K562 (cell line): ENCODE measurements around the gene OR5T2. TPM values are rescaled to one million over a fixed set of nuclear protein-coding genes. Genes with fewer than 3 reads are reported as not detected.

ENCODE experiments used
- ATAC-seq: fragments of 200-7000 bp; cut with Tn5 transposase; 3 replicates; pipeline ENCODE4 v1.9.1; 2020; ENCODE audit warnings: moderate library complexity
- BruUV-seq: library from RNA; stranded (reverse); fragments of 400-500 nt; replicated peaks from 2 replicates; lab custom pipeline; 2021; lab: Mats Ljungman, UMichigan
- CTCF ChIA-PET: fragments of 300-600 bp; formaldehyde crosslinking; extraction: SDS; loops from one replicate; lab custom pipeline; 2021; ENCODE audit warnings: low intra/inter-chr PET ratio; lab: Yijun Ruan, JAX
- POLR2A ChIA-PET: fragments of 300-600, 350-650 bp; sonication (Branson Sonifier 250); formaldehyde crosslinking; extraction: SDS; loops from one replicate; lab custom pipeline; 2021; ENCODE audit warnings: antibody characterized with exemption, inconsistent platforms; lab: Yijun Ruan, JAX
- DNase-seq, 4 experiments: peaks; one replicate each; pipeline versions ENCODE4 v3.0.0 to v3.0.0-alpha.2; 2011 to 2018; ENCODE audit warnings: low spot score in 3 of 4, mixed read lengths in 3 of 4; ENCODE audit errors: extremely low read depth in 1 of 4
- FAIRE-seq: peaks from 2 replicates; lab custom pipeline; 2011; peaks lifted over from hg19 to GRCh38; lab: Jason Lieb, UNC
- H2AFZ ChIP-seq: 2 replicates; pipeline ENCODE4 v1.6.0; 2011; ENCODE audit warnings: low read depth, low read length, control low read depth, inconsistent platforms
- H3K27ac ChIP-seq: fragments of 200-600 bp; 3 replicates; pipeline ENCODE4 v1.8.0; 2011; ENCODE audit warnings: low read depth, mild to moderate bottlenecking, control low read depth, inconsistent platforms, low read length, moderate library complexity, mixed read lengths; ENCODE audit errors: extremely low read depth
- H3K27me3 ChIP-seq, 2 experiments: fragments of 300-600 bp in 1 of 2; 2 replicates in 1 of 2; 3 replicates in 1 of 2; pipeline versions ENCODE4 v1.6.0 to v1.8.0; 2011; ENCODE audit warnings: inconsistent platforms in 2 of 2, low read length in 2 of 2, mild to moderate bottlenecking in 1 of 2, mixed read lengths in 1 of 2, moderate library complexity in 1 of 2; ENCODE audit not compliant: control insufficient read depth in 2 of 2, insufficient read depth in 2 of 2
- H3K36me3 ChIP-seq: fragments of 300-600 bp; 3 replicates; pipeline ENCODE4 v1.8.0; 2011; ENCODE audit warnings: mild to moderate bottlenecking, low read length, inconsistent platforms; ENCODE audit not compliant: control insufficient read depth, insufficient read depth
- H3K4me1 ChIP-seq, 2 experiments: fragments of 200-600 bp in 1 of 2; replicated peaks in 1 of 2; 2 replicates in 1 of 2; 3 replicates in 1 of 2; pipeline versions ENCODE4 v1.5.1 to v1.8.0; 2011; ENCODE audit warnings: inconsistent platforms in 2 of 2, low read length in 2 of 2, mild to moderate bottlenecking in 1 of 2, mixed read lengths in 1 of 2, moderate library complexity in 1 of 2; ENCODE audit not compliant: control insufficient read depth in 2 of 2, insufficient read depth in 2 of 2
- H3K4me2 ChIP-seq: 2 replicates; pipeline ENCODE4 v1.6.1; 2011; ENCODE audit warnings: low read length, control low read depth, inconsistent platforms, mixed read lengths; ENCODE audit not compliant: insufficient read depth
- H3K4me3 ChIP-seq: fragments of 200-600 bp; sonication (generic), shearing (Covaris generic); 2 replicates; pipeline ENCODE4 v1.5.1; 2016; ENCODE audit warnings: control low read depth, inconsistent platforms
- H3K79me2 ChIP-seq: fragments of 200-600 bp; 3 replicates; pipeline ENCODE4 v1.8.0; 2011; ENCODE audit warnings: low read length, inconsistent platforms; ENCODE audit not compliant: control insufficient read depth, insufficient read depth
- H3K9ac ChIP-seq, 2 experiments: 2 replicates each; pipeline versions ENCODE4 v1.6.0 to v1.6.1; 2011; ENCODE audit warnings: low read depth in 2 of 2, low read length in 2 of 2, control low read depth in 1 of 2, inconsistent platforms in 1 of 2, mild to moderate bottlenecking in 1 of 2, mixed read lengths in 1 of 2; ENCODE audit not compliant: insufficient read depth in 1 of 2
- H3K9me1 ChIP-seq: one replicate; pipeline ENCODE4 v1.6.0; 2011; ENCODE audit warnings: inconsistent platforms, mild to moderate bottlenecking, low read length, moderate library complexity; ENCODE audit not compliant: control insufficient read depth, insufficient read depth
- H3K9me3 ChIP-seq: replicated peaks from 2 replicates; pipeline ENCODE4 v1.5.1; 2011; ENCODE audit warnings: low read depth, low read length, inconsistent platforms; ENCODE audit not compliant: control insufficient read depth, insufficient read depth
- H4K20me1 ChIP-seq: replicated peaks from 2 replicates; pipeline ENCODE4 v1.6.1; 2011; ENCODE audit warnings: low read length, inconsistent platforms, mixed read lengths; ENCODE audit not compliant: control insufficient read depth, insufficient read depth
- E2F3 ChIP-seq: fragments of 250-450 bp; sonication (Bioruptor Pico); IDR thresholded peaks from 2 replicates; pipeline ENCODE4 v1.4.0; 2020; ENCODE audit warnings: mild to moderate bottlenecking
- FOXJ3 ChIP-seq: sonication (generic); formaldehyde crosslinking; IDR thresholded peaks from 2 replicates; pipeline ENCODE4 v1.4.0; 2020; ENCODE audit warnings: mild to moderate bottlenecking, missing genetic modification reagents
- KAT7 ChIP-seq: sonication (generic); formaldehyde crosslinking; IDR thresholded peaks from 2 replicates; pipeline ENCODE4 v1.8.0; 2022; ENCODE audit warnings: missing genetic modification reagents, mild to moderate bottlenecking, borderline replicate concordance
- MED1 ChIP-seq: sonication (generic); formaldehyde crosslinking; IDR thresholded peaks from 2 replicates; pipeline ENCODE4 v1.8.1; 2023; ENCODE audit warnings: missing genetic modification reagents, borderline replicate concordance
- MEIS2 ChIP-seq: fragments of 450-650 bp; IDR thresholded peaks from 2 replicates; pipeline ENCODE4 v1.6.1; 2014; ENCODE audit warnings: mild to moderate bottlenecking; ENCODE audit not compliant: partially characterized antibody
- ZNF282 ChIP-seq: sonication (generic); formaldehyde crosslinking; IDR thresholded peaks from 2 replicates; pipeline ENCODE4 v1.8.1; 2023; ENCODE audit warnings: missing genetic modification reagents
- ZNF431 ChIP-seq: sonication (generic); formaldehyde crosslinking; IDR thresholded peaks from 2 replicates; pipeline ENCODE4 v1.8.0; 2022; ENCODE audit warnings: mild to moderate bottlenecking, missing genetic modification reagents
- in situ Hi-C: fragments of 300-500 bp; cut with MboI; formaldehyde crosslinking; loops from 4 replicates; pipeline ENCODE4 v1.15.0; 2018; ENCODE audit warnings: inconsistent platforms, mixed read lengths
- intact Hi-C: fragments of 100-400 bp; cut with micrococcal nuclease; formaldehyde crosslinking; loops from 2 replicates; pipeline ENCODE4 v1.14.2; 2022
- polyA plus RNA-seq, 8 experiments: library from polyadenylated mRNA; depleted of rRNA in 4 of 8; stranded (reverse) in 5 of 8; unstranded in 3 of 8; fragments of >200 nt; fragmentation: Nextera tagmentation in 2 of 8; fragmentation: Illumina TruSeq in 1 of 8; extraction: Ambion mirVana in 2 of 8; extraction: Trizol in 1 of 8; gene quantifications; 2 replicates each; pipeline versions ENCODE4 v1.2.1 to v1.2.3, GENCODE V29; 2011 to 2014; ENCODE audit warnings: inconsistent platforms in 1 of 8, missing spikeins in 1 of 8
- total RNA-seq, 7 experiments: library from RNA; depleted of rRNA in 6 of 7; stranded (reverse); fragments of >200 nt in 6 of 7; fragmentation: Illumina TruSeq in 2 of 7; extraction: Trizol in 2 of 7; gene quantifications; 2 replicates each; pipeline versions ENCODE4 v1.2.1 to v1.2.3, GENCODE V29; 2011 to 2021; ENCODE audit warnings: low replicate concordance in 1 of 7
- TF ChIP-seq, protein P1 (sequence below): fragments of 450-650 bp; formaldehyde crosslinking; IDR thresholded peaks from 2 replicates; pipeline ENCODE4 v1.4.0; 2020; ENCODE audit warnings: mild to moderate bottlenecking, moderate library complexity

OR5T2 gene
- total and polyA plus RNA-seq, 9 of the 15 experiments (the other 6 are each of a cell fraction or from before 2014, with no cell fraction given), result not detected

GRCh38 chr11:56183459-56183858 lies 50.6 kb downstream of the OR5T2 start:
- in situ Hi-C loops (no loop called here), intact Hi-C loops (loop anchor here (10.0 kb wide), 1 partner anchor 51 kb away; the partner anchor contains the start of gene OR5T2)
- Histone ChIP-seq H3K4me1 (no peaks in the 10 kb centered on the region), H3K4me3 (no peak overlapping the region), H3K9ac (no peak overlapping the region), H3K9me1 (no peaks in the 10 kb centered on the region), H2AFZ (no peak overlapping the region), H3K27me3 (no peaks in the 10 kb centered on the region), H3K79me2 (no peaks in the 10 kb centered on the region), H3K9me3 (no peaks in the 10 kb centered on the region), H4K20me1 (no peaks in the 10 kb centered on the region), H3K4me2 (no peak overlapping the region), H3K27ac (no peak overlapping the region), H3K36me3 (no peaks in the 10 kb centered on the region)
- ATAC-seq (no peak), FAIRE-seq (no peak), DNase-seq (no peak)
- no TSS peak for BruUV-seq
- no peak for TF ChIP-seq MEIS2
- TF ChIP-seq KAT7, result no peak
- TF ChIP-seq, protein P1, sequence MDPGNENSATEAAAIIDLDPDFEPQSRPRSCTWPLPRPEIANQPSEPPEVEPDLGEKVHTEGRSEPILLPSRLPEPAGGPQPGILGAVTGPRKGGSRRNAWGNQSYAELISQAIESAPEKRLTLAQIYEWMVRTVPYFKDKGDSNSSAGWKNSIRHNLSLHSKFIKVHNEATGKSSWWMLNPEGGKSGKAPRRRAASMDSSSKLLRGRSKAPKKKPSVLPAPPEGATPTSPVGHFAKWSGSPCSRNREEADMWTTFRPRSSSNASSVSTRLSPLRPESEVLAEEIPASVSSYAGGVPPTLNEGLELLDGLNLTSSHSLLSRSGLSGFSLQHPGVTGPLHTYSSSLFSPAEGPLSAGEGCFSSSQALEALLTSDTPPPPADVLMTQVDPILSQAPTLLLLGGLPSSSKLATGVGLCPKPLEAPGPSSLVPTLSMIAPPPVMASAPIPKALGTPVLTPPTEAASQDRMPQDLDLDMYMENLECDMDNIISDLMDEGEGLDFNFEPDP, result no peak
- no peak for TF ChIP-seq ZNF282 (CRISPR knock-in tag)
- TF ChIP-seq MED1, result no peak
- no peak for TF ChIP-seq FOXJ3 (CRISPR knock-in tag)
- TF ChIP-seq E2F3 (CRISPR knock-in tag), result no peak
- no peak for TF ChIP-seq ZNF431 (CRISPR knock-in tag)
- ChIA-PET CTCF (no interaction called here), POLR2A (no interaction called here)

Other genes with a start within 250 kb of the OR5T2 start
Only the 7 nearest of the 17 such genes appear.
- gene OR8J3, start 94.1 kb downstream of the OR5T2 start, total RNA-seq (2014; rRNA removed), result not detected in 2 replicates
- gene OR8J3, start 94.1 kb downstream of the OR5T2 start, total RNA-seq (2014; rRNA removed; fragmentation: Illumina TruSeq; extraction: Trizol), result not detected in 2 replicates
- not detected in 2 replicates for gene OR8J3, start 94.1 kb downstream of the OR5T2 start, total RNA-seq (2015; rRNA removed; fragmentation: Illumina TruSeq; extraction: Trizol)
- gene OR8J3, start 94.1 kb downstream of the OR5T2 start, total RNA-seq (2021), result not detected in 2 replicates
- not detected in 2 replicates for gene OR8J3, start 94.1 kb downstream of the OR5T2 start, polyA plus RNA-seq (2011; rRNA removed)
- gene OR8J3, start 94.1 kb downstream of the OR5T2 start, polyA plus RNA-seq (2014; fragmentation: Illumina TruSeq; extraction: Trizol), result not detected in 2 replicates
- gene OR8J3, start 94.1 kb downstream of the OR5T2 start, polyA plus RNA-seq (2014; fragmentation: Nextera tagmentation; extraction: Ambion mirVana), result not detected
- gene OR8J3, start 94.1 kb downstream of the OR5T2 start, polyA plus RNA-seq (2014; rRNA removed), result not detected in 2 replicates
- gene OR8K5, start 73.9 kb downstream of the OR5T2 start, total RNA-seq (2014; rRNA removed), result not detected in 2 replicates
- gene OR8K5, start 73.9 kb downstream of the OR5T2 start, total RNA-seq (2014; rRNA removed; fragmentation: Illumina TruSeq; extraction: Trizol), result not detected in 2 replicates
- not detected in 2 replicates for gene OR8K5, start 73.9 kb downstream of the OR5T2 start, total RNA-seq (2015; rRNA removed; fragmentation: Illumina TruSeq; extraction: Trizol)
- gene OR8K5, start 73.9 kb downstream of the OR5T2 start, total RNA-seq (2021), result not detected in 2 replicates
- not detected in 2 replicates for gene OR8K5, start 73.9 kb downstream of the OR5T2 start, polyA plus RNA-seq (2011; rRNA removed)
- gene OR8K5, start 73.9 kb downstream of the OR5T2 start, polyA plus RNA-seq (2014; fragmentation: Illumina TruSeq; extraction: Trizol), result not detected in 2 replicates
- gene OR8K5, start 73.9 kb downstream of the OR5T2 start, polyA plus RNA-seq (2014; fragmentation: Nextera tagmentation; extraction: Ambion mirVana), result not detected
- not detected in 2 replicates for gene OR8K5, start 73.9 kb downstream of the OR5T2 start, polyA plus RNA-seq (2014; rRNA removed)
- not detected in 2 replicates for gene OR5J2, start 57.6 kb downstream of the OR5T2 start, total RNA-seq (2014; rRNA removed)
- not detected in 2 replicates for gene OR5J2, start 57.6 kb downstream of the OR5T2 start, total RNA-seq (2014; rRNA removed; fragmentation: Illumina TruSeq; extraction: Trizol)
- gene OR5J2, start 57.6 kb downstream of the OR5T2 start, total RNA-seq (2015; rRNA removed; fragmentation: Illumina TruSeq; extraction: Trizol), result not detected in 2 replicates
- gene OR5J2, start 57.6 kb downstream of the OR5T2 start, total RNA-seq (2021), result not detected in 2 replicates
- not detected in 2 replicates for gene OR5J2, start 57.6 kb downstream of the OR5T2 start, polyA plus RNA-seq (2011; rRNA removed)
- not detected in 2 replicates for gene OR5J2, start 57.6 kb downstream of the OR5T2 start, polyA plus RNA-seq (2014; fragmentation: Illumina TruSeq; extraction: Trizol)
- not detected for gene OR5J2, start 57.6 kb downstream of the OR5T2 start, polyA plus RNA-seq (2014; fragmentation: Nextera tagmentation; extraction: Ambion mirVana)
- gene OR5J2, start 57.6 kb downstream of the OR5T2 start, polyA plus RNA-seq (2014; rRNA removed), result not detected in 2 replicates
- gene OR5T3, start 18.0 kb upstream of the OR5T2 start, total RNA-seq (2014; rRNA removed), result not detected in 2 replicates
- gene OR5T3, start 18.0 kb upstream of the OR5T2 start, total RNA-seq (2014; rRNA removed; fragmentation: Illumina TruSeq; extraction: Trizol), result not detected in 2 replicates
- gene OR5T3, start 18.0 kb upstream of the OR5T2 start, total RNA-seq (2015; rRNA removed; fragmentation: Illumina TruSeq; extraction: Trizol), result not detected in 2 replicates
- not detected in 2 replicates for gene OR5T3, start 18.0 kb upstream of the OR5T2 start, total RNA-seq (2021)
- gene OR5T3, start 18.0 kb upstream of the OR5T2 start, polyA plus RNA-seq (2011; rRNA removed), result not detected in 2 replicates
- gene OR5T3, start 18.0 kb upstream of the OR5T2 start, polyA plus RNA-seq (2014; fragmentation: Illumina TruSeq; extraction: Trizol), result not detected in 2 replicates
- not detected for gene OR5T3, start 18.0 kb upstream of the OR5T2 start, polyA plus RNA-seq (2014; fragmentation: Nextera tagmentation; extraction: Ambion mirVana)
- gene OR5T3, start 18.0 kb upstream of the OR5T2 start, polyA plus RNA-seq (2014; rRNA removed), result not detected in 2 replicates
- gene OR5T1, start 39.9 kb upstream of the OR5T2 start, total RNA-seq (2014; rRNA removed), result not detected in 2 replicates
- gene OR5T1, start 39.9 kb upstream of the OR5T2 start, total RNA-seq (2014; rRNA removed; fragmentation: Illumina TruSeq; extraction: Trizol), result not detected in 2 replicates
- gene OR5T1, start 39.9 kb upstream of the OR5T2 start, total RNA-seq (2015; rRNA removed; fragmentation: Illumina TruSeq; extraction: Trizol), result not detected in 2 replicates
- gene OR5T1, start 39.9 kb upstream of the OR5T2 start, total RNA-seq (2021), result not detected in 2 replicates
- gene OR5T1, start 39.9 kb upstream of the OR5T2 start, polyA plus RNA-seq (2011; rRNA removed), result not detected in 2 replicates
- gene OR5T1, start 39.9 kb upstream of the OR5T2 start, polyA plus RNA-seq (2014; fragmentation: Illumina TruSeq; extraction: Trizol), result not detected in 2 replicates
- gene OR5T1, start 39.9 kb upstream of the OR5T2 start, polyA plus RNA-seq (2014; fragmentation: Nextera tagmentation; extraction: Ambion mirVana), result not detected
- gene OR5T1, start 39.9 kb upstream of the OR5T2 start, polyA plus RNA-seq (2014; rRNA removed), result not detected in 2 replicates
- not detected in 2 replicates for gene OR8H1, start 58.0 kb upstream of the OR5T2 start, total RNA-seq (2014; rRNA removed)
- not detected in 2 replicates for gene OR8H1, start 58.0 kb upstream of the OR5T2 start, total RNA-seq (2014; rRNA removed; fragmentation: Illumina TruSeq; extraction: Trizol)
- gene OR8H1, start 58.0 kb upstream of the OR5T2 start, total RNA-seq (2015; rRNA removed; fragmentation: Illumina TruSeq; extraction: Trizol), result not detected in 2 replicates
- not detected in 2 replicates for gene OR8H1, start 58.0 kb upstream of the OR5T2 start, total RNA-seq (2021)
- not detected in 2 replicates for gene OR8H1, start 58.0 kb upstream of the OR5T2 start, polyA plus RNA-seq (2011; rRNA removed)
- gene OR8H1, start 58.0 kb upstream of the OR5T2 start, polyA plus RNA-seq (2014; fragmentation: Illumina TruSeq; extraction: Trizol), result not detected in 2 replicates
- gene OR8H1, start 58.0 kb upstream of the OR5T2 start, polyA plus RNA-seq (2014; fragmentation: Nextera tagmentation; extraction: Ambion mirVana), result not detected
- gene OR8H1, start 58.0 kb upstream of the OR5T2 start, polyA plus RNA-seq (2014; rRNA removed), result not detected in 2 replicates
- gene OR8K3, start 80.9 kb upstream of the OR5T2 start, total RNA-seq (2014; rRNA removed), result not detected in 2 replicates
- not detected in 2 replicates for gene OR8K3, start 80.9 kb upstream of the OR5T2 start, total RNA-seq (2014; rRNA removed; fragmentation: Illumina TruSeq; extraction: Trizol)
- not detected in 2 replicates for gene OR8K3, start 80.9 kb upstream of the OR5T2 start, total RNA-seq (2015; rRNA removed; fragmentation: Illumina TruSeq; extraction: Trizol)
- not detected in 2 replicates for gene OR8K3, start 80.9 kb upstream of the OR5T2 start, total RNA-seq (2021)
- gene OR8K3, start 80.9 kb upstream of the OR5T2 start, polyA plus RNA-seq (2011; rRNA removed), result not detected in 2 replicates
- gene OR8K3, start 80.9 kb upstream of the OR5T2 start, polyA plus RNA-seq (2014; fragmentation: Illumina TruSeq; extraction: Trizol), result not detected in 2 replicates
- not detected for gene OR8K3, start 80.9 kb upstream of the OR5T2 start, polyA plus RNA-seq (2014; fragmentation: Nextera tagmentation; extraction: Ambion mirVana)
- gene OR8K3, start 80.9 kb upstream of the OR5T2 start, polyA plus RNA-seq (2014; rRNA removed), result not detected in 2 replicates